8988T (cell line): ENCODE data around the gene DCPS.
"Not testable (repeated sequence)": the region's sequence is repeated elsewhere in the genome, so short reads cannot be mapped to it uniquely, and the experiment has no call there.

Experiments
- DNase-seq: peaks from one replicate; pipeline ENCODE4 v3.0.0; 2011

Gene DCPS

GRCh38 chr11:126345759-126346585, 42.1 kb downstream of the DCPS start:
- DNase-seq = no peak

- DNase-seq = no peak
Measured at GRCh38 chr11:126346586-126346940, 42.7 kb downstream of the DCPS start.

- DNase-seq = not testable (repeated sequence)
Measured at GRCh38 chr11:126346946-126347345, 43.1 kb downstream of the DCPS start.

GRCh38 chr11:126347751-126348668, 44.1 kb downstream of the DCPS start:
- no peak for DNase-seq

GRCh38 chr11:126348806-126349582, 45.1 kb downstream of the DCPS start:
- no peak for DNase-seq

- DNase-seq = no peak
Measured at GRCh38 chr11:126350836-126351235, 47.0 kb downstream of the DCPS start.

- DNase-seq = no peak
Measured at GRCh38 chr11:126352163-126352562, 48.3 kb downstream of the DCPS start.

- no peak for DNase-seq
Measured at GRCh38 chr11:126352934-126353801, 49.3 kb downstream of the DCPS start.

GRCh38 chr11:126354631-126355323, 50.9 kb downstream of the DCPS start:
- no peak for DNase-seq

GRCh38 chr11:126355324-126355925, 51.6 kb downstream of the DCPS start, which contains the start of gene ST3GAL4:
Gene ST3GAL4 (plus strand): TSS chr11:126355686. CDS start chr11:126406156, 50,470 bp downstream.
- DNase-seq = peak; percentile 96

GRCh38 chr11:126355926-126356897, 52.4 kb downstream of the DCPS start:
- DNase-seq = peak; percentile 68

GRCh38 chr11:126357055-126357962, 53.4 kb downstream of the DCPS start:
- no peak for DNase-seq

GRCh38 chr11:126357969-126358762, 54.3 kb downstream of the DCPS start:
- DNase-seq = no peak

GRCh38 chr11:126358763-126359160, 54.9 kb downstream of the DCPS start:
- no peak for DNase-seq

- no peak for DNase-seq
Measured at GRCh38 chr11:126359431-126360048, 55.7 kb downstream of the DCPS start.

- DNase-seq = no peak
Measured at GRCh38 chr11:126360049-126360446, 56.2 kb downstream of the DCPS start.

- no peak for DNase-seq
Measured at GRCh38 chr11:126361400-126361799, 57.5 kb downstream of the DCPS start.
